ENCODE data around the gene TMEM248. TPM values are rescaled to one million over a fixed set of nuclear protein-coding genes. Genes with fewer than 3 reads are reported as not detected.

Gene TMEM248
- total and polyA plus RNA-seq, 2 of the 8 experiments (the other 6 are each of a cell fraction or from before 2014, with no cell fraction given): 63.6 to 126 TPM

GRCh38 chr7:66995050-66995776 is 74.2 kb downstream of the TMEM248 start, which contains the start of gene SBDS (continued):
- TF ChIP-seq SRF (IDR thresholded peaks at IDR 0.05; ENCODE audit: low read depth, low read length) (peak; percentile 57; the same call in 1 of the 2 replicates), TBP (IDR thresholded peaks at IDR 0.05; ENCODE audit: low read depth, low read length) (peak; percentile 75), POLR2AphosphoS5 (IDR thresholded peaks at IDR 0.05; ENCODE audit: low read depth, low read length) (peak; percentile 63)

Data from H1 (cell line).